Trophoblast cell (in vitro differentiated cells and primary cell): ENCODE data around the gene TCF12.

Source experiments
- DNase-seq, 2 donors: peaks; one replicate each; pipeline ENCODE4 v3.0.0-alpha.2; 2016
- H2AFZ ChIP-seq: 2 replicates; pipeline ENCODE4 v1.6.1; 2013; ENCODE audit warnings: low read length, moderate library complexity, mild to moderate bottlenecking; ENCODE audit not compliant: insufficient read depth, poor library complexity
- H2AK5ac ChIP-seq: 2 replicates; pipeline ENCODE4 v1.6.1; 2013; ENCODE audit warnings: mild to moderate bottlenecking, low read length
- H2BK120ac ChIP-seq: 2 replicates; pipeline ENCODE4 v1.6.1; 2013; ENCODE audit warnings: low read length, mild to moderate bottlenecking, moderate library complexity; ENCODE audit not compliant: insufficient read depth, poor library complexity
- H2BK12ac ChIP-seq: 2 replicates; pipeline ENCODE4 v1.6.1; 2013; ENCODE audit warnings: mild to moderate bottlenecking, low read length, moderate library complexity
- H2BK5ac ChIP-seq: 2 replicates; pipeline ENCODE4 v1.6.1; 2013; ENCODE audit warnings: low read length, low read depth, moderate library complexity, mild to moderate bottlenecking; ENCODE audit not compliant: poor library complexity
- H3K14ac ChIP-seq: 2 replicates; pipeline ENCODE4 v1.6.1; 2013; ENCODE audit warnings: mild to moderate bottlenecking, low read length
- H3K18ac ChIP-seq: 2 replicates; pipeline ENCODE4 v1.6.1; 2013; ENCODE audit warnings: mild to moderate bottlenecking, low read length
- H3K23ac ChIP-seq: 2 replicates; pipeline ENCODE4 v1.6.1; 2013; ENCODE audit warnings: low read length
- H3K27ac ChIP-seq: 2 replicates; pipeline ENCODE4 v1.5.1; 2013; ENCODE audit warnings: low read depth, mild to moderate bottlenecking, inconsistent platforms, low read length, moderate library complexity
- H3K27me3 ChIP-seq: 2 replicates; pipeline ENCODE4 v1.6.1; 2013; ENCODE audit warnings: inconsistent platforms, mild to moderate bottlenecking, low read length, moderate library complexity; ENCODE audit not compliant: insufficient read depth
- H3K36me3 ChIP-seq, 2 experiments: 1 replicate in 1 of 2; 2 replicates in 1 of 2; pipeline ENCODE4 v1.6.1; 2013; ENCODE audit warnings: low read length in 2 of 2, mild to moderate bottlenecking in 2 of 2, moderate library complexity in 1 of 2; ENCODE audit not compliant: insufficient read depth in 2 of 2, control insufficient read depth in 1 of 2
- H3K4ac ChIP-seq: 2 replicates; pipeline ENCODE4 v1.6.1; 2013; ENCODE audit warnings: low read depth, mild to moderate bottlenecking, low read length, moderate library complexity
- H3K4me1 ChIP-seq, 2 experiments: 1 replicate in 1 of 2; 2 replicates in 1 of 2; pipeline ENCODE4 v1.6.1; 2013; ENCODE audit warnings: low read length in 2 of 2, mild to moderate bottlenecking in 2 of 2, moderate library complexity in 1 of 2; ENCODE audit not compliant: insufficient read depth in 2 of 2, control insufficient read depth in 1 of 2
- H3K4me2 ChIP-seq: 2 replicates; pipeline ENCODE4 v1.6.1; 2013; ENCODE audit warnings: inconsistent platforms, mild to moderate bottlenecking, low read length, moderate library complexity
- H3K4me3 ChIP-seq: 2 replicates; pipeline ENCODE4 v1.5.1; 2013; ENCODE audit warnings: mild to moderate bottlenecking, low read depth, low read length, inconsistent platforms
- H3K79me1 ChIP-seq: one replicate; pipeline ENCODE4 v1.6.1; 2013; ENCODE audit warnings: low read length
- H3K79me2 ChIP-seq: 2 replicates; pipeline ENCODE4 v1.6.1; 2013; ENCODE audit warnings: low read length, mild to moderate bottlenecking; ENCODE audit not compliant: control insufficient read depth, insufficient read depth, poor library complexity
- H3K9ac ChIP-seq: 2 replicates; pipeline ENCODE4 v1.6.1; 2013; ENCODE audit warnings: mild to moderate bottlenecking, low read length
- H3K9me3 ChIP-seq: 2 replicates; pipeline ENCODE4 v1.6.1; 2013; ENCODE audit warnings: low read depth, mild to moderate bottlenecking, control low read depth, inconsistent platforms, low read length; ENCODE audit not compliant: insufficient read depth
- H4K12ac ChIP-seq: 2 replicates; pipeline ENCODE4 v1.6.1; 2013; ENCODE audit warnings: low read depth, mild to moderate bottlenecking, low read length, moderate library complexity
- H4K8ac ChIP-seq: 2 replicates; pipeline ENCODE4 v1.6.1; 2013; ENCODE audit warnings: low read depth, mild to moderate bottlenecking, low read length, moderate library complexity
- H4K91ac ChIP-seq: one replicate; pipeline ENCODE4 v1.6.1; 2013; ENCODE audit warnings: low read depth, mild to moderate bottlenecking, low read length, moderate library complexity
- WGBS: extraction: QIAGEN DNeasy Blood & Tissue Kit; methylation state at CpG from one replicate; pipeline ENCODE4 v1.1.7; 2013; ENCODE audit warnings: missing lambda C conversion rate; ENCODE audit not compliant: insufficient read length, insufficient coverage; ENCODE audit errors: extremely low coverage; 5-methylcytosine and 5-hydroxymethylcytosine counted together

TCF12 gene

GRCh38 chr15:57312006-57312317 lies 393.5 kb downstream of the TCF12 start:
- no peak overlapping the region for H2AFZ ChIP-seq
- H2BK120ac ChIP-seq: no peak overlapping the region
- H3K9me3 ChIP-seq: no peaks in the 10 kb centered on the region
- no peak overlapping the region for H3K9ac ChIP-seq
- H2AK5ac ChIP-seq: no peak overlapping the region
- H2BK5ac ChIP-seq: no peak overlapping the region
- H4K12ac ChIP-seq: no peak overlapping the region
- H3K27me3 ChIP-seq: no peaks in the 10 kb centered on the region
- H3K4me3 ChIP-seq: no peak overlapping the region
- H3K79me2 ChIP-seq: no peaks in the 10 kb centered on the region
- H3K27ac ChIP-seq: no peak overlapping the region
- DNase-seq: no peak
- no peak overlapping the region for H3K4ac ChIP-seq
- no peak overlapping the region for H3K4me2 ChIP-seq
- H2BK12ac ChIP-seq: no peak overlapping the region
- no peaks in the 10 kb centered on the region for H3K36me3 ChIP-seq
- H3K23ac ChIP-seq: no peak overlapping the region
- H3K14ac ChIP-seq: no peak overlapping the region
- no peaks in the 10 kb centered on the region for H3K79me1 ChIP-seq
- WGBS: no CpG with 5 or more reads among the region's 6 CpGs
- no peak overlapping the region for H4K91ac ChIP-seq
- H3K18ac ChIP-seq: no peak overlapping the region
- no peak overlapping the region for H4K8ac ChIP-seq
- peaks cover 0 to under 1% of the 10 kb centered on the region in 2 experiments for H3K4me1 ChIP-seq

GRCh38 chr15:57312318-57313133 lies 394.1 kb downstream of the TCF12 start:
- Histone ChIP-seq H3K79me2 (no peaks in the 10 kb centered on the region), H2AFZ (no peak overlapping the region), H4K8ac (no peak overlapping the region), H2BK5ac (no peak overlapping the region), H3K79me1 (no peaks in the 10 kb centered on the region), H2BK120ac (no peak overlapping the region), H2BK12ac (no peak overlapping the region), H3K18ac (no peak overlapping the region), H3K14ac (no peak overlapping the region), H3K23ac (no peak overlapping the region), H3K4ac (no peak overlapping the region), H3K4me3 (no peak overlapping the region), H3K27me3 (no peaks in the 10 kb centered on the region), H3K27ac (no peak overlapping the region), H3K9ac (no peak overlapping the region), H3K4me1 (no peaks in the 10 kb centered on the region), H3K9me3 (no peaks in the 10 kb centered on the region), H3K4me2 (no peak overlapping the region), H4K12ac (no peak overlapping the region), H4K91ac (no peak overlapping the region), H2AK5ac (no peak overlapping the region), H3K36me3 (no peaks in the 10 kb centered on the region)
- no CpG with 5 or more reads among the region's 15 CpGs for WGBS
- no peak for DNase-seq

GRCh38 chr15:57313134-57313483 lies 394.7 kb downstream of the TCF12 start:
- no peak overlapping the region for H2AFZ ChIP-seq
- no peak overlapping the region for H2BK120ac ChIP-seq
- no peak overlapping the region for H2BK5ac ChIP-seq
- WGBS: no CpG with 5 or more reads among the region's 7 CpGs
- no peak overlapping the region for H3K18ac ChIP-seq
- no peak overlapping the region for H3K4me2 ChIP-seq
- H3K27ac ChIP-seq: no peak overlapping the region
- H4K91ac ChIP-seq: no peak overlapping the region
- no peaks in the 10 kb centered on the region for H3K79me2 ChIP-seq
- no peaks in the 10 kb centered on the region for H3K79me1 ChIP-seq
- H3K9me3 ChIP-seq: no peaks in the 10 kb centered on the region
- H4K12ac ChIP-seq: no peak overlapping the region
- H3K23ac ChIP-seq: no peak overlapping the region
- no peak overlapping the region for H3K14ac ChIP-seq
- no peak overlapping the region for H4K8ac ChIP-seq
- H3K9ac ChIP-seq: no peak overlapping the region
- H2BK12ac ChIP-seq: no peak overlapping the region
- no peak overlapping the region for H3K4ac ChIP-seq
- H3K4me1 ChIP-seq: no peaks in the 10 kb centered on the region
- H3K36me3 ChIP-seq: no peaks in the 10 kb centered on the region
- no peaks in the 10 kb centered on the region for H3K27me3 ChIP-seq
- no peak overlapping the region for H3K4me3 ChIP-seq
- no peak for DNase-seq
- H2AK5ac ChIP-seq: no peak overlapping the region

- H2BK12ac ChIP-seq: no peak overlapping the region
- no peaks in the 10 kb centered on the region for H3K36me3 ChIP-seq
- no peak overlapping the region for H2AK5ac ChIP-seq
- no peaks in the 10 kb centered on the region for H3K4me1 ChIP-seq
- no peak overlapping the region for H3K27ac ChIP-seq
- no peak overlapping the region for H3K4me2 ChIP-seq
- no peaks in the 10 kb centered on the region for H3K79me1 ChIP-seq
- no peak overlapping the region for H3K14ac ChIP-seq
- H3K18ac ChIP-seq: no peak overlapping the region
- no peaks in the 10 kb centered on the region for H3K9me3 ChIP-seq
- H4K91ac ChIP-seq: no peak overlapping the region
- DNase-seq: no peak
- H3K79me2 ChIP-seq: no peaks in the 10 kb centered on the region
- no peak overlapping the region for H2AFZ ChIP-seq
- no peak overlapping the region for H2BK5ac ChIP-seq
- H3K9ac ChIP-seq: no peak overlapping the region
- H3K4ac ChIP-seq: no peak overlapping the region
- H4K8ac ChIP-seq: no peak overlapping the region
- no peak overlapping the region for H3K4me3 ChIP-seq
- no peak overlapping the region for H4K12ac ChIP-seq
- H3K27me3 ChIP-seq: no peaks in the 10 kb centered on the region
- no peak overlapping the region for H2BK120ac ChIP-seq
- WGBS: no CpG with 5 or more reads among the region's 3 CpGs
- no peak overlapping the region for H3K23ac ChIP-seq
Observed at GRCh38 chr15:57314221-57314620, 395.8 kb downstream of the TCF12 start.
